Activated naive CD8-positive, alpha-beta T cell treated with anti-CD3 and anti-CD28 coated beads, Interleukin-2, amount 50 U/mL, for 16 hours (primary cell): ENCODE measurements around the gene SRCIN1.
"Not testable (repeated sequence)": the region's sequence is repeated elsewhere in the genome, so short reads cannot be mapped to it uniquely, and the experiment has no call there.

Experiments
- DNase-seq: peaks from one replicate; pipeline ENCODE4 v3.0.0-alpha.2; 2020; ENCODE audit warnings: low read depth, low spot score

Gene SRCIN1

DNA sequence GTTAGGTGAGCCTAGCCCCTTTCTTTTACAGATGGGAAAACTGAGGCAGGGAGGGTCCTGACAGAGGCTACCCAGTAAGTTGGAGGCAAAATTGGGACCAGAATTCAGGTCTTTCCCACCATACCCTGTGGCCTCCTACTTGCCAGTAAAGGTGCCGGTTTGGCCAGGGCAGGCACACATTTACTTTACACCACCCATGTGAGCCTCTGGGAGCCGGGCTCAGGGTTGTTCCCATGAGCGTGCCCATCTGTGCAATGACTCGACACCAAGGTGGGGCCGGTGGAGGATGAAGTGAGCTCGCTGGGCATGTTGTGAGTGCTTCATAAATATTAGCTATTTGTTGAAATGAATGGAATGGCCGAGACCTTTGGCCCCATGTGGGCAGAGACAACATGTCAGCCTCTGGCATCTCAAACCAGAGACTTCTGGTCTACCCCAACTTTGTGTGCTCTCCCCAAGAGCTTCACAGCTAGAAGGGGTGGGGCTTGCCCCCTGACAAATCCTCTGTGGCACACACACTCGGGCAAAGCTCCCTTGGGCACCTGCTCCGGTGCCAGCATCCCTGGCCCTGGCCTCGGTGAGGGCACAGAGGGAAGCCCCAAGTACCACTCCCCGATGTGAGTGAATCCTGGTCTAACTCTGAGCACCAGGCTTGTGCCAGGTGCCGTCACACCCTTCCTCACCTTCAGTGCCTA is 60.1 kb downstream of the SRCIN1 start:
- no peak for DNase-seq

GRCh38 chr17:38544839-38545209 is 60.9 kb downstream of the SRCIN1 start:
- no peak for DNase-seq

- DNase-seq: no peak
Observed at GRCh38 chr17:38544175-38544838, 61.4 kb downstream of the SRCIN1 start.

- DNase-seq: no peak
Observed at GRCh38 chr17:38543403-38544174, 62.2 kb downstream of the SRCIN1 start.

DNA sequence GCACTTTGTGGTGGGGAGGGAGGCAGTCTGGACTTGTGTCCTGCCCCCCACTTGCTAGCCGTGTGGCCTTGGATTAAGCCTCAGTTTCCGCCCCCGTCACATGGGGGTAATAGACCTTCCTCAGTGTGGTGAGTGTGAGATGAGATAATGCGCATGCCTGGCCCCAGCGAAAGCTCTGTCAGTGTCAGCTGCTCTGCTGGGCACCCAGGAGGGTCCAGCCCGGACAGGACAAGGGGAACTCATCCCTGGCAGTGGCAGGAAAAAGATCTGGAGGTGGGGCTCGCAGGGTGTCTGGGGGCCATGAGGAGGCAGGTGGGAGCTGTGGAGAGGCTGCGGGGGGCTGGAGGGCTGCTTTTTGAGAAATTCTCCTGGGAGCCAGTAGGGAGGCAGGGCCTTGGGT is 63.5 kb downstream of the SRCIN1 start:
- no peak for DNase-seq

GRCh38 chr17:38541281-38541680 is 64.5 kb downstream of the SRCIN1 start:
- DNase-seq: no peak

GRCh38 chr17:38540514-38541045 is 65.2 kb downstream of the SRCIN1 start:
- DNase-seq: no peak

DNA sequence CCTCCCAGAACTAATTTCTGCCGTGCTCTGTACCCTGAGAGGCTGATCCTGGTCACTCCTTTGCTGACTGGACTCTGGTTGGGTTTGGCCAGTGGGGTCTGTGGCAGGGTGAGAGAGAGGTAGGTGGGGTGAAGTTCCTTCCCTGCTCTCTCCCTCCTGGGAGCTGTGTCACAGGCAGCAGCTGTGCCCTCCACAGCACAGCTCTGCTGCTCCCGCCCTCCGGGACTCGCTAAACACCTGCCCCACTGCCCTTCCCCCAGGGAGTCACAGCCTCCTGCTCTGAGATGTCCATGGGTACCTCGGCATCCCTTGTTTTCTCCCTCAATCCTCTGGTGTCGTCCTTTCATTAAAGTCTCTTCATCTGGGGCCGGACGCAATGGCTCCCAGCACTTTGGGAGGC is 66.4 kb downstream of the SRCIN1 start:
- DNase-seq: no peak

- DNase-seq: no peak
Observed at GRCh38 chr17:38538906-38539305, 66.8 kb downstream of the SRCIN1 start.

GRCh38 chr17:38536661-38537060 is 69.1 kb downstream of the SRCIN1 start:
- no peak for DNase-seq

DNA sequence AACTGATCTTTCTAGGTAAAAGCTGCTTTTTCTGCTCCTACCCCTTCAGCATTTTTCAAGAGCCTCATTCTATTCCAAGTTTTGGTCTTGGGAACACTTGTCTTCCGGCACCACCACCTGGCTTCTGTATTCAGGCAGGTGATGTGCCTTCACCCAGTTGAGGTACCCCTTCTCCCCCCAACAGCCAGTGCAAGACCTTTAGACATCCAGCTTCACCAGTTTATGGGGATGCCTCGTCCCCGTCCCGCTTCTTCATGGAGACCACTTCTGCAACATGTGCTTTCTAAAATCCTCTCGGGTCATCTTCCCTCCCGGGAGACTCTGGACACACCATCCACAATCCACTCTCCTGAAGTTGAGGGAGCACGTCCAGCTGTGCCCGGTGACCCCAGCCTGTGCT is 69.9 kb downstream of the SRCIN1 start:
- DNase-seq: no peak

- DNase-seq: no peak
Observed at GRCh38 chr17:38534498-38534885, 71.3 kb downstream of the SRCIN1 start.

DNA sequence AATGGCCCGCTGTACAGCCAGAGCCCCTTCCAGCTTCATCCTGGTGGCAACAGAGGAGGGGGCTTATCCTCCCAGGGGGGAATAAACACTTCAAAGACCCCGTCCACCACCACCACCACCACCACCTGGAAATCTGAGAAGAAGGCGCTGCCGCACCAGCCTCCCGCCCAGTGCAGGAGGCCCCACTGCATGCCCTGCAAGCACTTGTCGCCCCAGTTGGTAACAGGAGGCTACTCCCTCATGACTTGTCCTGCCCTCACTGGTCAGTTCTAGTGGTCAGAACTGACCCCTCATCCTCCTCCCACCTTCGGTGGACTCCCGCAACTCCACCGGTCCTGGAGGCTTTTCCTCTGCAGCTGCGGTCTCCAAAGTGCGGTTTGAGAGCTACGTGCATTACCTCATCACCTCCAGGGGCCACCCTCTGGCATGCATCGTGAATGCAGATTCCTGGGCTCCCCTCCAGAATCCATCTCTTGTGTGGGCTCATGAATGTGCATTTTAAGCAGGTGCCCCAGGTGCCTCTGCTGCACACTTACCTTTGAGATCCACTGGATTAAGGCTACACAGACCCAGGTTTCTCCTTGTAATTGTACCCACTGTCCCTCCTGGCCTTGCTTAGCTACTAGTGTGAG is 71.8 kb downstream of the SRCIN1 start:
- no peak for DNase-seq

DNA sequence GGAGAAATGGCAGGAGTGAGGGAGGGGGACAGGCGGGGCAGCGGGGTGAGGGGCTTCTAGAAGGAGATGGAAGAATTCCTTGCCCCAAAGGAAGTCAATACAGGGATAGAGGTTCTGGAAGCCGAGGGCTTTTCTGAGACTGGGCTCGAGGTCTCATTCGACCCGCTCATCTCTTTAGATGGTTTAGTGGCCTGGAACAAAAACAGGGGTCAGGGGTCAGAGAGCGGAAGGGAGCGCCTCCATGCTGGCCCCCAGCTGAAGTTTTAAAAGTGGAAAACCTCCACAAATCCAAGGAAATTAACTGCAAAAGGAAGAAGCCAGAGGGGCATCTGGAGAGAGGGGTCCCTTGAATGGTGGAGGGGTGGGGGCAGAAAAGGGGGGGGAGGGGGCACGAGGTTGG is 72.5 kb downstream of the SRCIN1 start:
- DNase-seq: no peak

- no peak for DNase-seq
Observed at GRCh38 chr17:38532451-38532850, 73.3 kb downstream of the SRCIN1 start.

- DNase-seq: not testable (repeated sequence)
Observed at GRCh38 chr17:38531761-38532160, 74.0 kb downstream of the SRCIN1 start.

DNA sequence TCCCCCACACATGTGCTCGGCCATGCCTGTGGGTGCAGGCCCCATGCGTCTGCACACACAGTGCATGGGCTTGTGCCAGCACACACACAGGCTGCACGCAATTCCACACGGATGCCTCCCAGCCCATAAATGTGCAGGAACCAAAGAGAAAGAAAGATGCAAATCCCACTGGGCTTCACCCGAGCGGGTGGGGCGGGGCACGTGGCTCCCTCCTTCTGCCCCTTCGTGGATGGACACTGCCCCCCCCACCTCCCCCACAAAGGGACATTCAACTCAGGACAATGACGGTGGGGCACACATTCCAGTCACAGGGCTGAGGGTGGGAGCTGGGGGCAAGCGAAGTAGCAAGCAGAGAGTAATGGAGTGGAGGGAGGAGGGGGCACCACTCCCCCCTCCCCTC is 74.9 kb downstream of the SRCIN1 start:
- not testable (repeated sequence) for DNase-seq

DNA sequence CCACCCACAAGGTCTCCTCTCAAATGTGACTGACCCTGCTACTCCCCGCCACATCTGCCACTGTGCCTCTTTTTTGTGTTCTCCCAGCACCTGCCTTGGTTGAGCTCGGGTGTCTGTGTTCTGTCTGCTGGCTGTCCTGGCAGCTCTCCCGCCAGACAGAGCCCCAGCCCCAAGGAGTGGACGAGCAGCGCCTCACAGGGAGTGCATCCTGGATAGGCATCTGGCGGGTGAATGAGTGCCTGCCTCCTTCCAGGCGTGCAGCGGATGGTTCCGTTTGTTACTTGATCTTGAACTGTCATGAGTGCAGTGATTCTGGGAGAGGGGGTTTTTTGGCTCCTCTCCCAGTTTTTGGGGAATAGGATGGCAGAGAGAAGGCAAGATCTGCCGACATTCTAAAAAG is 77.6 kb downstream of the SRCIN1 start:
- not testable (repeated sequence) for DNase-seq

- DNase-seq: not testable (repeated sequence)
Observed at GRCh38 chr17:38526526-38526925, 79.2 kb downstream of the SRCIN1 start.

DNA sequence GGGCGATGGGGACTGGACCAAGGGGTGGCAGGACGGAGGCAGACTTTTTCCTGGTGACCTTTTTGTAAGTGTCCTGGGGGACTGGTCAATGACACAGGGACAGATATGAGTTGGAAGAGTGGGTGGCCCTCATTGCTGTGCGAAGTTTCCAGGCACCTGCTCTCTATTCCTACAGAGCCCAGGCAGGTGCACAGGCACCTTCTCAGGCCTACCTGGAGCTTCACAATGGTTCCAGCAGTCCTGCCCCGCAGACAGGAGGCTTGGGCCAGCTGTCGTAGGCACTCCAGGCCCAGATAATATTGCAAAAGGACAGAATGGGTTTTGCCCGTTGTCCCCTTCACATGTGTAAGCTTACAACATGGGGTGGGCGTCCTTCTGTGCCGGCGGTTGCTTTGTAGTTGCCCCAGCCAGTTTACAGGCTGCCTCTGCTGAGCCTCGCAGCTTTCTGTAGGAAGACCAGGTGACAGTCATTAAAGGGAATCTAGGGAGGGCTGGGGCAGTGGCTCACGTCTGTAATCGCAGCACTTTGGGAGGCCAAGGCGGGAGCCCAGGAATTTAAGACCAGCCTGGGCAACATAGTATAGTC is 93.2 kb downstream of the SRCIN1 start:
- no peak for DNase-seq
